K562 (cell line): ENCODE data around the gene HBEGF. TPM values are rescaled to one million over a fixed set of nuclear protein-coding genes. Genes with fewer than 3 reads are reported as not detected.

Experiments
- FOXA3 ChIP-seq, 2 experiments: fragments of 450-650 bp in 1 of 2; sonication (generic) in 1 of 2; formaldehyde crosslinking; IDR thresholded peaks in 1 of 2; conservative IDR thresholded peaks in 1 of 2; 2 replicates each; pipeline versions ENCODE4 v1.4.0 to v1.8.0; 2020 to 2022; ENCODE audit warnings: mild to moderate bottlenecking in 2 of 2, missing genetic modification reagents in 1 of 2
- FUS ChIP-seq: fragments of 200-400 bp; formaldehyde crosslinking; optimal IDR thresholded peaks from 2 replicates; pipeline ENCODE3; 2017; ENCODE audit warnings: low read depth, low read length
- KLF13 ChIP-seq: fragments of 450-650 bp; IDR thresholded peaks from 2 replicates; pipeline ENCODE4 v1.6.1; 2016; ENCODE audit warnings: missing genetic modification characterization, low read depth, mild to moderate bottlenecking, missing compliant biosample characterization, moderate library complexity, borderline replicate concordance
- MTF1 ChIP-seq: fragments of 250-450 bp; sonication (Bioruptor Pico); IDR thresholded peaks from 2 replicates; pipeline ENCODE4 v1.9.0; 2021; ENCODE audit warnings: moderate library complexity, mild to moderate bottlenecking, inconsistent platforms, borderline replicate concordance
- NR2C1 ChIP-seq, 2 experiments: fragments of 450-650 bp; IDR thresholded peaks; 2 replicates each; pipeline ENCODE4 v1.6.1; 2017; ENCODE audit warnings: mild to moderate bottlenecking in 2 of 2, antibody characterized with exemption in 1 of 2, inconsistent platforms in 1 of 2, missing compliant biosample characterization in 1 of 2, missing genetic modification characterization in 1 of 2
- RBM22 ChIP-seq: fragments of 200-400 bp; formaldehyde crosslinking; IDR thresholded peaks from 2 replicates; pipeline ENCODE4 v1.6.1; 2018; ENCODE audit warnings: low read length, low read depth; ENCODE audit not compliant: poor library complexity, severe bottlenecking
- SUPT5H ChIP-seq: fragments of 450-650 bp; IDR thresholded peaks from 2 replicates; pipeline ENCODE4 v1.6.1; 2016
- TOE1 ChIP-seq, 2 experiments: fragments of 450-650 bp in 1 of 2; sonication (generic) in 1 of 2; formaldehyde crosslinking in 1 of 2; IDR thresholded peaks; 2 replicates each; pipeline versions ENCODE4 v1.7.1 to v1.8.0; 2016 to 2022; ENCODE audit warnings: borderline replicate concordance in 2 of 2, mild to moderate bottlenecking in 2 of 2, antibody characterized with exemption in 1 of 2, inconsistent platforms in 1 of 2, low read depth in 1 of 2, missing genetic modification reagents in 1 of 2, moderate library complexity in 1 of 2
- YY1 ChIP-seq, 3 experiments: IDR thresholded peaks; 2 replicates each; pipeline ENCODE4 v1.6.1; 2011; ENCODE audit warnings: low read length in 2 of 3, mild to moderate bottlenecking in 2 of 3, moderate library complexity in 2 of 3, borderline replicate concordance in 1 of 3, control low read depth in 1 of 3, low read depth in 1 of 3; ENCODE audit not compliant: insufficient read depth in 3 of 3, insufficient replicate concordance in 2 of 3, control insufficient read depth in 1 of 3, insufficient read length in 1 of 3; ENCODE audit errors: extremely low read depth in 1 of 3
- ZFP1 ChIP-seq: fragments of 450-650 bp; formaldehyde crosslinking; IDR thresholded peaks from 2 replicates; pipeline ENCODE4 v1.4.0; 2020; ENCODE audit warnings: mild to moderate bottlenecking, mixed read lengths
- ZNF121 ChIP-seq: sonication (generic); formaldehyde crosslinking; conservative IDR thresholded peaks from 2 replicates; pipeline ENCODE4 v1.8.0; 2022; ENCODE audit warnings: missing genetic modification reagents
- ZNF384 ChIP-seq: IDR thresholded peaks from 2 replicates; pipeline ENCODE4 v1.6.1; 2012; ENCODE audit warnings: low read depth, low read length, improper control_type of control experiment
- ZNF408 ChIP-seq: fragments of 250-450 bp; sonication (Bioruptor Pico); IDR thresholded peaks from 2 replicates; pipeline ENCODE4 v1.4.0; 2020; ENCODE audit warnings: low read depth, mild to moderate bottlenecking, moderate library complexity
- polyA plus RNA-seq, 8 experiments: library from polyadenylated mRNA; depleted of rRNA in 4 of 8; stranded (reverse) in 5 of 8; unstranded in 3 of 8; fragments of >200 nt; fragmentation: Nextera tagmentation in 2 of 8; fragmentation: Illumina TruSeq in 1 of 8; extraction: Ambion mirVana in 2 of 8; extraction: Trizol in 1 of 8; gene quantifications; 2 replicates each; pipeline versions ENCODE4 v1.2.1 to v1.2.3, GENCODE V29; 2011 to 2014; ENCODE audit warnings: inconsistent platforms in 1 of 8, missing spikeins in 1 of 8
- total RNA-seq, 7 experiments: library from RNA; depleted of rRNA in 6 of 7; stranded (reverse); fragments of >200 nt in 6 of 7; fragmentation: Illumina TruSeq in 2 of 7; extraction: Trizol in 2 of 7; gene quantifications; 2 replicates each; pipeline versions ENCODE4 v1.2.1 to v1.2.3, GENCODE V29; 2011 to 2021; ENCODE audit warnings: low replicate concordance in 1 of 7
- TF ChIP-seq, protein P1 (sequence below): sonication (generic); formaldehyde crosslinking; IDR thresholded peaks from 2 replicates; pipeline ENCODE4 v1.8.0; 2022; ENCODE audit warnings: mild to moderate bottlenecking, missing genetic modification reagents, borderline replicate concordance
- TF ChIP-seq, protein P2 (sequence below): fragments of 250-450 bp; sonication (Bioruptor Pico); IDR thresholded peaks from 2 replicates; pipeline ENCODE4 v1.4.0; 2020; ENCODE audit warnings: mild to moderate bottlenecking
- TF ChIP-seq, protein P3 (sequence below): sonication (generic); IDR thresholded peaks from 2 replicates; pipeline ENCODE4 v1.6.1; 2016

Gene HBEGF
- total and polyA plus RNA-seq, 9 of the 15 experiments (the other 6 are each of a cell fraction or from before 2014, with no cell fraction given) = 0.11 to 1.1 (median 0.60) TPM

DNA sequence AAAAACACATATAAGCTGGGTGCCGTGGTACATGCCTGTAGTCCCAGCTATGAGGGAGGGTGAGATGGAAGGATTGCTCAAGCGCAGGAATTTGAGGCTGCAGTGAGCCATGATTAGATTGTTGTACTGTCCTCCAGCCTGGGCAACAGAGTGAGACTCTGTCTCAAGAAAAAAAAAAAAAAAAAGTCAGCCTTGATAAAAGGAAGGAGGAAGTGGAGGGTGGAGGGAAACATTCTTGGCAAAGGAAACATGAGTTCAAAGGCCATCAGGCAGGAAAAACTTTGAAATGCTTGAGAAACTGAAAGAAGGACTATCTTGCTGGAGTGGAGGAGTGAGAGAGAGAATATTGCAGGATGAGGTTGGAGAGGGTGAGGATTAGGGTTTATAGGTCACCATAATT is 36.9 kb upstream of the HBEGF start (continued):
- TF ChIP-seq, protein P1, sequence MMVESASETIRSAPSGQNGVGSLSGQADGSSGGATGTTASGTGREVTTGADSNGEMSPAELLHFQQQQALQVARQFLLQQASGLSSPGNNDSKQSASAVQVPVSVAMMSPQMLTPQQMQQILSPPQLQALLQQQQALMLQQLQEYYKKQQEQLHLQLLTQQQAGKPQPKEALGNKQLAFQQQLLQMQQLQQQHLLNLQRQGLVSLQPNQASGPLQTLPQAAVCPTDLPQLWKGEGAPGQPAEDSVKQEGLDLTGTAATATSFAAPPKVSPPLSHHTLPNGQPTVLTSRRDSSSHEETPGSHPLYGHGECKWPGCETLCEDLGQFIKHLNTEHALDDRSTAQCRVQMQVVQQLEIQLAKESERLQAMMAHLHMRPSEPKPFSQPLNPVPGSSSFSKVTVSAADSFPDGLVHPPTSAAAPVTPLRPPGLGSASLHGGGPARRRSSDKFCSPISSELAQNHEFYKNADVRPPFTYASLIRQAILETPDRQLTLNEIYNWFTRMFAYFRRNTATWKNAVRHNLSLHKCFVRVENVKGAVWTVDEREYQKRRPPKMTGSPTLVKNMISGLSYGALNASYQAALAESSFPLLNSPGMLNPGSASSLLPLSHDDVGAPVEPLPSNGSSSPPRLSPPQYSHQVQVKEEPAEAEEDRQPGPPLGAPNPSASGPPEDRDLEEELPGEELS (CRISPR knock-in tag) = no peak
- TF ChIP-seq, protein P2, sequence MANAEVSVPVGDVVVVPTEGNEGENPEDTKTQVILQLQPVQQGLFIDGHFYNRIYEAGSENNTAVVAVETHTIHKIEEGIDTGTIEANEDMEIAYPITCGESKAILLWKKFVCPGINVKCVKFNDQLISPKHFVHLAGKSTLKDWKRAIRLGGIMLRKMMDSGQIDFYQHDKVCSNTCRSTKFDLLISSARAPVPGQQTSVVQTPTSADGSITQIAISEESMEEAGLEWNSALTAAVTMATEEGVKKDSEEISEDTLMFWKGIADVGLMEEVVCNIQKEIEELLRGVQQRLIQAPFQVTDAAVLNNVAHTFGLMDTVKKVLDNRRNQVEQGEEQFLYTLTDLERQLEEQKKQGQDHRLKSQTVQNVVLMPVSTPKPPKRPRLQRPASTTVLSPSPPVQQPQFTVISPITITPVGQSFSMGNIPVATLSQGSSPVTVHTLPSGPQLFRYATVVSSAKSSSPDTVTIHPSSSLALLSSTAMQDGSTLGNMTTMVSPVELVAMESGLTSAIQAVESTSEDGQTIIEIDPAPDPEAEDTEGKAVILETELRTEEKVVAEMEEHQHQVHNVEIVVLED (CRISPR knock-in tag) = no peak
- TF ChIP-seq YY1 (IDR thresholded peaks at IDR 0.05; ENCODE audit: borderline replicate concordance in 1 of 3, control insufficient read depth in 1 of 3, extremely low read depth in 1 of 3, insufficient read depth in 3 of 3, insufficient read length in 1 of 3, insufficient replicate concordance in 2 of 3, low read depth in 1 of 3, low read length in 2 of 3) = no peak
- TF ChIP-seq TOE1 (IDR thresholded peaks at IDR 0.05; ENCODE audit: borderline replicate concordance) = no peak
- no peak for TF ChIP-seq TOE1 (CRISPR knock-in tag; IDR thresholded peaks at IDR 0.05; ENCODE audit: borderline replicate concordance, low read depth)
- TF ChIP-seq ZNF384 = peak; percentile 53; the same call in 1 of the 2 replicates
- TF ChIP-seq, protein P3, sequence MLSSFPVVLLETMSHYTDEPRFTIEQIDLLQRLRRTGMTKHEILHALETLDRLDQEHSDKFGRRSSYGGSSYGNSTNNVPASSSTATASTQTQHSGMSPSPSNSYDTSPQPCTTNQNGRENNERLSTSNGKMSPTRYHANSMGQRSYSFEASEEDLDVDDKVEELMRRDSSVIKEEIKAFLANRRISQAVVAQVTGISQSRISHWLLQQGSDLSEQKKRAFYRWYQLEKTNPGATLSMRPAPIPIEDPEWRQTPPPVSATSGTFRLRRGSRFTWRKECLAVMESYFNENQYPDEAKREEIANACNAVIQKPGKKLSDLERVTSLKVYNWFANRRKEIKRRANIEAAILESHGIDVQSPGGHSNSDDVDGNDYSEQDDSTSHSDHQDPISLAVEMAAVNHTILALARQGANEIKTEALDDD = no peak
- no peak for TF ChIP-seq RBM22
- TF ChIP-seq ZNF408 (CRISPR knock-in tag) = no peak
- no peak for TF ChIP-seq KLF13 (tag)
- no peak for TF ChIP-seq SUPT5H
- no peak for TF ChIP-seq FOXA3 (CRISPR knock-in tag; conservative IDR thresholded peaks at IDR 0.05 in 1 of 2, IDR thresholded peaks at IDR 0.05 in 1 of 2)
- peak; percentile 44; the same call in 1 of the 2 replicates for TF ChIP-seq NR2C1 (IDR thresholded peaks at IDR 0.05)
- peak; percentile 51; the same call in 1 of the 2 replicates for TF ChIP-seq NR2C1 (tag; IDR thresholded peaks at IDR 0.05)
- TF ChIP-seq FUS = no peak
- no peak for TF ChIP-seq ZFP1 (CRISPR knock-in tag)
- TF ChIP-seq ZNF121 (CRISPR knock-in tag) = no peak
- TF ChIP-seq MTF1 (CRISPR knock-in tag) = no peak
- TF ChIP-seq, all 486 proteins: peak for 4
